K562 (cell line): ENCODE data around the gene ZMIZ1. TPM values are rescaled to one million over a fixed set of nuclear protein-coding genes. Genes with fewer than 3 reads are reported as not detected.

Experiments used
- ATF2 ChIP-seq: sonication (generic); formaldehyde crosslinking; IDR thresholded peaks from 2 replicates; pipeline ENCODE4 v1.8.1; 2022; ENCODE audit warnings: missing genetic modification reagents
- HINFP ChIP-seq: fragments of 450-650 bp; conservative IDR thresholded peaks from 2 replicates; pipeline ENCODE4 v1.6.1; 2016; ENCODE audit warnings: missing genetic modification characterization, low read depth, mild to moderate bottlenecking, control low read depth, missing compliant biosample characterization
- MAFG ChIP-seq: fragments of 450-650 bp; conservative IDR thresholded peaks from 2 replicates; pipeline ENCODE4 v1.6.1; 2016; ENCODE audit warnings: missing genetic modification characterization, missing compliant biosample characterization
- MED1 ChIP-seq: sonication (generic); formaldehyde crosslinking; IDR thresholded peaks from 2 replicates; pipeline ENCODE4 v1.8.1; 2023; ENCODE audit warnings: missing genetic modification reagents, borderline replicate concordance
- NFIX ChIP-seq: fragments of 250-450 bp; sonication (Bioruptor Pico); IDR thresholded peaks from 2 replicates; pipeline ENCODE4 v1.4.0; 2020; ENCODE audit warnings: low read depth, mild to moderate bottlenecking, moderate library complexity
- PPARD ChIP-seq: fragments of 250-450 bp; sonication (Bioruptor Pico); IDR thresholded peaks from 2 replicates; pipeline ENCODE4 v1.8.0; 2022; ENCODE audit warnings: inconsistent platforms, mild to moderate bottlenecking, moderate library complexity
- REST ChIP-seq, 2 experiments: fragments of 450-650 bp; formaldehyde crosslinking in 1 of 2; IDR thresholded peaks; 2 replicates each; pipeline versions ENCODE4 v1.4.0 to v1.6.1; 2014 to 2020; ENCODE audit warnings: mild to moderate bottlenecking in 2 of 2, borderline replicate concordance in 1 of 2, low read depth in 1 of 2
- TAL1 ChIP-seq: fragments of 450-650 bp; IDR thresholded peaks from 2 replicates; pipeline ENCODE4 v1.6.1; 2016; ENCODE audit warnings: mild to moderate bottlenecking
- USF2 ChIP-seq: sonication (generic); formaldehyde crosslinking; IDR thresholded peaks from 2 replicates; pipeline ENCODE4 v1.5.0; 2020; ENCODE audit warnings: missing genetic modification reagents
- polyA plus RNA-seq, 8 experiments: library from polyadenylated mRNA; depleted of rRNA in 4 of 8; stranded (reverse) in 5 of 8; unstranded in 3 of 8; fragments of >200 nt; fragmentation: Nextera tagmentation in 2 of 8; fragmentation: Illumina TruSeq in 1 of 8; extraction: Ambion mirVana in 2 of 8; extraction: Trizol in 1 of 8; gene quantifications; 2 replicates each; pipeline versions ENCODE4 v1.2.1 to v1.2.3, GENCODE V29; 2011 to 2014; ENCODE audit warnings: inconsistent platforms in 1 of 8, missing spikeins in 1 of 8
- total RNA-seq, 7 experiments: library from RNA; depleted of rRNA in 6 of 7; stranded (reverse); fragments of >200 nt in 6 of 7; fragmentation: Illumina TruSeq in 2 of 7; extraction: Trizol in 2 of 7; gene quantifications; 2 replicates each; pipeline versions ENCODE4 v1.2.1 to v1.2.3, GENCODE V29; 2011 to 2021; ENCODE audit warnings: low replicate concordance in 1 of 7
- TF ChIP-seq, protein P1 (sequence below): fragments of 250-450 bp; sonication (Bioruptor Pico); IDR thresholded peaks from 2 replicates; pipeline ENCODE4 v1.6.1; 2021; ENCODE audit warnings: mild to moderate bottlenecking
- TF ChIP-seq, protein P2 (sequence below): fragments of 450-650 bp; formaldehyde crosslinking; IDR thresholded peaks from 2 replicates; pipeline ENCODE4 v1.4.0; 2022; ENCODE audit warnings: missing genetic modification characterization

ZMIZ1 gene
- total and polyA plus RNA-seq, 9 of the 15 experiments (the other 6 are each of a cell fraction or from before 2014, with no cell fraction given): 1.0 to 37.3 (median 4.3) TPM

DNA sequence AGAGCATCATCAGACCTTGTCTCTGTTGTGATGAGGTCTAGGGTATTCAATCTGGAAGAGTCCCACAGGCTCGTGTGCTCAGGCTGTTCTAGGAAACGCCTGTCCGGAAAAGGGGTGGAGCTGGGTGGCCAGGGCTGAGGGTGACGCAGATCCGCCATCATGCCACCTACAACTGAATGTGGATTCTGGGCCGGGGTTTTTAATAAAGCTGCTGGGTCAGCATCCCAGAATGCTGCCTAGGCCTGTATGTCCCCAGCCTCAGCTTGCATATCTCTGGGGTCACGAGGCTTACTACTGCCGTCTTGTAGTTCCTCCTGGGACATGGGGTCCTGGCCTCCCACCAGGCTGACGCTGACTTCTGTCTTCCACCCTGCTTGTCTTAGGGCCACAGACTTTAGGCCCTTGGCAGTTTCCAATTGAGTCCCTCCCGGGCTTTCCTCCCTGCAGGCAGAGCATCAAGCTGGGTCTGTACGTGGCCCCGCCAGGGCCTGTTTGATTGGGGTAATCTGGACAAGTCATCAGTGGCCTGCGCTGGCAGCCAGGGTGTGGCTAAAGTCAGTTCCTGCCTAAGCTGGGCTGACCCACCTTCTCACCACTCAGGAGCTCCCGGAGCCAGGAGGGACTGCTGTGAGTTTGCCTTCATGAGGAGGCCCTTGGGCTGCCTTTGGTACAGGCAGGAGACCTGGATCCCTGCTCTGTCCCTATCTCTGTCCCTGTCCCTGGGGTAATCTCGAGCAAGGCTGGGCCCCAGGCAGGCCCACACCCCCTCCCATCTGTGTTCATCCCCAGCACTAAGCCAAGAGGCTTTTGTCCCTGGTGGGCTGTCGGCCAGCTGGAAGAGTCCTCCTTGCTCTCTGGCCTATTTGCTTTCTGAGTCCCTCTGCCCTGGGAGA, 79.9 kb downstream of the ZMIZ1 start (continued):
- TF ChIP-seq ATF2 (CRISPR knock-in tag): no peak
- TF ChIP-seq PPARD: no peak
- peak; percentile 56 for TF ChIP-seq MAFG
- TF ChIP-seq NFIX (CRISPR knock-in tag): no peak
- no peak for TF ChIP-seq MED1 (CRISPR knock-in tag)
- peak; percentile 78 for TF ChIP-seq HINFP (tag)
- TF ChIP-seq, protein P1, sequence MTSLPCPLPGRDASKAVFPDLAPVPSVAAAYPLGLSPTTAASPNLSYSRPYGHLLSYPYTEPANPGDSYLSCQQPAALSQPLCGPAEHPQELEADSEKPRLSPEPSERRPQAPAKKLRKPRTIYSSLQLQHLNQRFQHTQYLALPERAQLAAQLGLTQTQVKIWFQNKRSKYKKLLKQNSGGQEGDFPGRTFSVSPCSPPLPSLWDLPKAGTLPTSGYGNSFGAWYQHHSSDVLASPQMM (CRISPR knock-in tag): no peak
- no peak for TF ChIP-seq USF2 (CRISPR knock-in tag)
- TF ChIP-seq REST (IDR thresholded peaks at IDR 0.05; ENCODE audit: borderline replicate concordance): peak; percentile 66
- TF ChIP-seq REST (CRISPR knock-in tag; IDR thresholded peaks at IDR 0.05; ENCODE audit: low read depth): 0 out of 2 replicates have a peak, but pooled peaks have one; percentile 28
- TF ChIP-seq TAL1: peak; percentile 19; the same call in 1 of the 2 replicates
- TF ChIP-seq, protein P2, sequence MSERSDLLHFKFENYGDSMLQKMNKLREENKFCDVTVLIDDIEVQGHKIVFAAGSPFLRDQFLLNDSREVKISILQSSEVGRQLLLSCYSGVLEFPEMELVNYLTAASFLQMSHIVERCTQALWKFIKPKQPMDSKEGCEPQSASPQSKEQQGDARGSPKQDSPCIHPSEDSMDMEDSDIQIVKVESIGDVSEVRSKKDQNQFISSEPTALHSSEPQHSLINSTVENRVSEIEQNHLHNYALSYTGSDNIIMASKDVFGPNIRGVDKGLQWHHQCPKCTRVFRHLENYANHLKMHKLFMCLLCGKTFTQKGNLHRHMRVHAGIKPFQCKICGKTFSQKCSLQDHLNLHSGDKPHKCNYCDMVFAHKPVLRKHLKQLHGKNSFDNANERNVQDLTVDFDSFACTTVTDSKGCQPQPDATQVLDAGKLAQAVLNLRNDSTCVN (CRISPR knock-in tag): no peak
